Peyer's patch (tissue), 4 donors: Measurements from ENCODE around the gene B9D1. TPM values are rescaled to one million over a fixed set of nuclear protein-coding genes. Genes with fewer than 3 reads are reported as not detected.
A peak's percentile ranks its signal among the peaks of the same experiment; 100 is the strongest.

Experiments
- DNase-seq, 3 donors: peaks; one replicate each; pipeline ENCODE4 v3.0.0-alpha.2; 2017 to 2019
- H3K27ac ChIP-seq, 4 donors: fragments of 200-600 bp; sonication (generic); one replicate each; pipeline ENCODE4 v1.5.1; 2016 to 2019
- H3K27me3 ChIP-seq, 2 donors: fragments of 200-600 bp; sonication (generic); one replicate each; pipeline ENCODE4 v1.5.1; 2019
- H3K36me3 ChIP-seq, 3 donors: fragments of 200-600 bp; sonication (generic); one replicate each; pipeline ENCODE4 v1.5.1; 2016 to 2019
- H3K4me1 ChIP-seq, 4 donors: fragments of 200-600 bp; sonication (generic); one replicate each; pipeline ENCODE4 v1.5.1; 2016 to 2019
- H3K4me3 ChIP-seq, 4 donors: fragments of 200-600 bp; sonication (generic); 1 replicate in 3 of 4; 2 replicates in 1 of 4; pipeline ENCODE4 v1.5.1; 2016 to 2019; ENCODE audit warnings: mild to moderate bottlenecking in 1 of 4
- H3K9me3 ChIP-seq, 4 donors: fragments of 200-600 bp; sonication (generic); one replicate each; pipeline ENCODE4 v1.5.1; 2016 to 2019; ENCODE audit warnings: mild to moderate bottlenecking in 1 of 4
- CTCF ChIP-seq, 6 experiments: fragments of 450-650 bp in 4 of 6; fragments of 200-600 bp in 2 of 6; sonication (generic) in 1 of 6; IDR thresholded peaks; one replicate each; pipeline ENCODE4 v1.5.1; 2017 to 2019; ENCODE audit warnings: antibody characterized with exemption in 6 of 6, mild to moderate bottlenecking in 3 of 6, moderate library complexity in 1 of 6
- POLR2A ChIP-seq, 2 donors: fragments of 450-650 bp; IDR thresholded peaks; one replicate each; pipeline ENCODE4 v1.5.1; 2017; ENCODE audit warnings: antibody characterized with exemption in 2 of 2, mild to moderate bottlenecking in 2 of 2, moderate library complexity in 2 of 2
- total RNA-seq, 4 donors: library from RNA; depleted of rRNA; stranded (reverse); fragments of >200 nt; gene quantifications; one replicate each; pipeline ENCODE4 v1.1.0, GENCODE V29; 2016

B9D1 gene
- total RNA-seq, 4 donors from 2014 or later: 4.5 to 15.7 (median 5.6) TPM; not detected in 1

- Histone ChIP-seq H3K4me3 (no peak overlapping the region), H3K4me1 (peaks cover 0 to 12% (median 0%) of the 10 kb centered on the region in 4 donors), H3K27ac (no peak overlapping the region), H3K9me3 (no peaks in the 10 kb centered on the region), H3K36me3 (no peaks in the 10 kb centered on the region), H3K27me3 (no peaks in the 10 kb centered on the region)
- DNase-seq: no peak
- TF ChIP-seq CTCF (IDR thresholded peaks at IDR 0.05): no peak
- no peak for TF ChIP-seq POLR2A (IDR thresholded peaks at IDR 0.05)
Observed at GRCh38 chr17:19403021-19403420, 40.5 kb upstream of the B9D1 start.

- H3K4me3 ChIP-seq: no peak overlapping the region
- no peaks in the 10 kb centered on the region for H3K36me3 ChIP-seq
- H3K9me3 ChIP-seq: no peaks in the 10 kb centered on the region
- TF ChIP-seq CTCF (IDR thresholded peaks at IDR 0.05) (no peak), POLR2A (IDR thresholded peaks at IDR 0.05) (no peak)
- H3K27me3 ChIP-seq: no peaks in the 10 kb centered on the region
- no peak for DNase-seq
- peaks cover 0 to 20% (median 0%) of the 10 kb centered on the region in 4 donors for H3K4me1 ChIP-seq
- H3K27ac ChIP-seq: peak overlapping the region in 1 of 4 donors; percentile 17
Observed at GRCh38 chr17:19402171-19402570, 39.6 kb upstream of the B9D1 start.

GRCh38 chr17:19401321-19402010 lies 38.9 kb upstream of the B9D1 start:
- Histone ChIP-seq H3K36me3 (no peaks in the 10 kb centered on the region), H3K4me3 (no peak overlapping the region), H3K9me3 (no peaks in the 10 kb centered on the region), H3K27ac (peak overlapping the region in 1 of 4 donors; percentile 17), H3K27me3 (no peaks in the 10 kb centered on the region), H3K4me1 (peaks cover 0 to 20% (median 0%) of the 10 kb centered on the region in 4 donors)
- no peak for DNase-seq
- no peak for TF ChIP-seq CTCF (IDR thresholded peaks at IDR 0.05)
- no peak for TF ChIP-seq POLR2A (IDR thresholded peaks at IDR 0.05)

- no peaks in the 10 kb centered on the region for H3K9me3 ChIP-seq
- peaks cover 0 to 20% (median 0%) of the 10 kb centered on the region in 4 donors for H3K4me1 ChIP-seq
- no peaks in the 10 kb centered on the region for H3K36me3 ChIP-seq
- H3K27ac ChIP-seq: peak overlapping the region in 1 of 4 donors; percentile 35
- H3K4me3 ChIP-seq: no peak overlapping the region
- no peak for TF ChIP-seq CTCF (IDR thresholded peaks at IDR 0.05)
- no peak for TF ChIP-seq POLR2A (IDR thresholded peaks at IDR 0.05)
- DNase-seq: no peak
- no peaks in the 10 kb centered on the region for H3K27me3 ChIP-seq
Observed at GRCh38 chr17:19399750-19400450, 37.4 kb upstream of the B9D1 start.

- H3K9me3 ChIP-seq: no peaks in the 10 kb centered on the region
- H3K4me3 ChIP-seq: no peak overlapping the region
- H3K27ac ChIP-seq: peak overlapping the region in 3 of 4 donors; percentile 50 to 58 (median 54)
- TF ChIP-seq POLR2A (IDR thresholded peaks at IDR 0.05): no peak
- TF ChIP-seq CTCF (IDR thresholded peaks at IDR 0.05): no peak
- no peaks in the 10 kb centered on the region for H3K36me3 ChIP-seq
- no peaks in the 10 kb centered on the region for H3K27me3 ChIP-seq
- H3K4me1 ChIP-seq: peaks cover 0 to 20% (median 0%) of the 10 kb centered on the region in 4 donors
- DNase-seq: peak in 1 of 3 donors; percentile 66
Observed at GRCh38 chr17:19398301-19399181, 36.0 kb upstream of the B9D1 start.
